T47D (cell line): ENCODE data around the gene SHISA9.

Experiments
- DNase-seq, 2 experiments: peaks; one replicate each; pipeline versions ENCODE4 v3.0.0 to v3.0.0-alpha.2; 2011 to 2012; ENCODE audit warnings: low read depth in 1 of 2, low spot score in 1 of 2
- JUND ChIP-seq: IDR thresholded peaks from 2 replicates; pipeline ENCODE4 v1.6.1; 2012; ENCODE audit warnings: low read depth
- in situ Hi-C: cut with HindIII; loops from 2 replicates; pipeline ENCODE4 v1.10.0; 2016; ENCODE audit warnings: low sequenced_read_pairs, low pct_unique_long_range_greater_than_20kb

Gene SHISA9

DNA sequence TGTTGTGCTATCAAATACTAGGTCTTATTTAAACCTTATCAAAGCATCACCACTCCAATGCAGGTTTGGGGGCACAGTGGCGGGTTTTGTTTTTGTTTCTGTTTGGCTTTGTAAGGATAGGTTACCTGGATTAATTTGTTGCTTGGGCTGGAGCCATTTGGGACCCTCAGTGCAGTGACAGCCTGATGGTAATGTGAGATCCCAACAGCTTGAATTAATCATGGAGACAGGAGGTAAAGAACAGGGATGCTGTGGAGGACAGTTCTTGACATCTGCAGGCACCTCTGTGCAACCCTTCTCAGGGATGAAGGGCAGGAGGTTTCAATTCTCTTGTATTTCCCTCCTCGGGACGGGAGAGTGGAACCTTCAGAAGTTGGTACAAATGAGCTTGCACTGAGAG, 40.5 kb downstream of the SHISA9 start:
- DNase-seq, result no peak
- TF ChIP-seq JUND, result no peak
- in situ Hi-C loops, result no loop called here

DNA sequence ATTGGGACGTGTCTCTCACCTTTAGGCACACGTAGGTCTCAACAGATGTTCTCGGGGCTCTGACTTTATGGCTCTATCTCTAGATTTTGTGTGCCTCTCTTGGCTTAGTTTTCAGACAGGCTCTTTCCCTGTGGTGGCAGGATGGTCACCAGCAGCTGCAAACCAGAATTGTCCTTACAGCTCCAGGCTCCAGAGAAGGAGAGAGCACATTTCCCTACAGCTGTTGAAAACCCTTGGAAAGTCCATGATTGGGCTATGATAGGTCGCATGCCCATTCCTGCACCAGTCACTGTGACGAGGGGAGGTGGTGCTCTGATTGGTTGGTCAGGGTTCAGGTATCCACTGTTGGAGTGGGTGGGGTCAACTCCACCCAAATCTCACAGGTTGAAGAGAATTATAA, 41.5 kb downstream of the SHISA9 start:
- no peak for TF ChIP-seq JUND
- in situ Hi-C loops, result no loop called here
- no peak for DNase-seq

DNA sequence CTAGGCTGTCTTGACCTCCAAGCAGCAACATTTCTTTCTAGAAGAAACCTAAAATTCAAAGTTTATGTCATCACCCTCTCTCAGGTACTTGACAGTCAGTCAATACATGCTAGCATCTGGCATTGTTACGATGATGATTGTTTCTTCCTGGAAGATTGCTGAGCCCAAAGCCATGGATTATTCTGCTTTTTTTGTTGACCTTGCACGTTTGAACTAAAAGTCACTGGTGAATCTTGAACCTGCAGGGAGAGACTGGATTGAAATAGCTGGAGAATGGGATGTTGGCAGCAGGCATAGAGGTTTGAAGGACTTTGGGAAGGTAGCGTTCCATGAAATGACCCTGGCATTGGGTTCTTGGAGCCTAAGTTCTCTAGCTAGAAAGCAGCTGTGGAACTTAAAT, 42.9 kb downstream of the SHISA9 start:
- in situ Hi-C loops, result no loop called here
- no peak for TF ChIP-seq JUND

DNA sequence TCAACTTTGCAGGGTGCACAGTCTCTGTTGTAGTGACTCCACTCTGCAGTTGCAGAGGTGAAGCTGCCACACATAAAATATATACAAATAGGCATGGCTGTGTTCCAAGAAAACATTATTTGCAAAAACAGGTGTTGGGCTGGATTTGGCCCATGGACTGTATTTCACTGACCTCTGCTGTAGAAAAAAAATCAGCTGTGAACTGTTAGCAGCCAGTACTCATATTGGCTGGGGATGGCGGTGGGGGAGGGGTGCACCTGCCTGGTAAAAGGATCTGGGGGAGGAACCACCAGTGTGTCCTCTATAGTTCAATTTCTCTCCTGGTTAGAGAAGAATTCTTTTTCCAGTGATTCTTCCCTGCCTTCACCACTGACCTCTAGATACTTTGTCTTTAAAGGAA, 50.0 kb downstream of the SHISA9 start:
- no peak for TF ChIP-seq JUND
- in situ Hi-C loops, result no loop called here
- DNase-seq, result no peak

More for the DNA sequence above, 42.9 kb downstream of the SHISA9 start:
- no peak for DNase-seq

DNA sequence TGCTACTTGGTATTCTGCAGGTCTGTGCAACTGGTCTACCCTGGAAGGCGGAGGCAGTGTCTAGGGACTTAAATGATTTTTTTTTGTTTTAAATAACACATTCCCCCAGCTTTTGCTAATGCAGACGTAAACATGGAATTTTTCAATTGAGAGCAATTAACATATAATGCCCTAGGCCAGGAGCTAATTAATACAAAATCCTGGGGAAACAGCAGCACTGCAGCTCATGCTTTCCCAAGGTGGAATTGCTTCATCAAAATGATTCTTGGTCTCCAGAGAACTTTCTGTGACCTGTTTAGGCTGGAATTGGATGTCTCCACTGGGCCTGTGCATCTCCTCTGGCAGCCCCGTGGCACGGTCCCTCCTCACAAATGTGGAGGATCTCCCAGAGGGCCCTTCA, 50.6 kb downstream of the SHISA9 start:
- TF ChIP-seq JUND, result no peak
- no peak for DNase-seq
- in situ Hi-C loops, result no loop called here

DNA sequence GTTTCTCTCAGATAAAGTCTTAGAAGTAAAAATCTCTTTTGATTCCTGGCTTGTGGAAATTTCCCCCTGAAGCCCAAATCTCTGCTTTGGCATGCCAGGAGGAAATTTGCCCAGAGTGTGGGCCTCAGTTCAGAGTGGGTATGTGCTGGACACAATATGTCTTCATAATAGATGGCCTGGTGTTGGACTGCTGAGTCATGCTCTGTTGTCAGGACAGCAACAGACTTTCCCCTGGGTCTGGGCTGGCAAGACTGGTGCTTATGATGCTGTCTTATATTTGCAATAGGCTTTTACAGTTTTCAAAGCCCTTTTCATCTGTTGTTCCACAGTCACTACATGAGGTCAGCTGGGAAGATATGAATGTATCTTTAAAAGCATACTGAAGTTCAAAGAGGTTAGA, 57.0 kb downstream of the SHISA9 start:
- in situ Hi-C loops, result no loop called here
- no peak for DNase-seq
- TF ChIP-seq JUND, result no peak

DNA sequence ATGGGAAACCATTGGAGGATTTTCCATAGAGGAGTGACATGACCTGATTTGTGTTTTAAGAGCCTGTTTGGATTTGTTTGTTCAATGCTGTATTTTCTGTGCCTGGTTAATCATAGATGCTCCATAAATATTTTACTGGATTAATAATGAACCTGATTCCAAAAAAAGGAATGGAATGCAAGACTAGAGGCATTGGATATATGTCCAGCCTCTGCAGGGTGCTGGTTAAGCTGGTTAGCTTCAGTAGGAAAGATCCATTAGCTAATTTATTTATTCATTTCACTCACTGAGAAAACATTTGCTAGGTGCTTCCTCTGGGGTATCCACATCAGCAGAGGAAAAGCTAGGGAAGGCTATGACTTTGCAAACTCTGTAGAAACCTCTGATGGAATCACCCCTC, 57.7 kb downstream of the SHISA9 start:
- TF ChIP-seq JUND, result no peak
- in situ Hi-C loops, result no loop called here
- no peak for DNase-seq

DNA sequence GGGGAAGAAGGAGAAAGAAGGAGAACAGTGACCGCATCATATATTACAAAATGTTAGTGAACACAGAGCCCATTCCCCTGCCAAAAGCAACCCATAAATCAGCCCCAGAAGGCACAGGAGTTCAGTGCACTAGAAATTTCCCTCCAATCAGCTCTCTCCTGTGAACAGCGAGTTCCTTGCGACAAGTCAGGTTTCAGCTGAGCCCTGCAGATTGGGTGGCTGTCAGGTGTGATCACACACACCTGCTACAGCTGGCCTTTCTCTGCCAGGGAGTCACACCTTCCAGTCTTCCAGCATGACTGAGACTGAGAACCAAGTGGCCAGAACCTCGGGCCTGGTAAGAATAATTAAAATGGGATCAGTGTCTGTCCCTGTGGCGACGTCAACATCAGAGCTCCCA, 60.2 kb downstream of the SHISA9 start:
- in situ Hi-C loops, result no loop called here
- no peak for TF ChIP-seq JUND
- DNase-seq, result no peak

DNA sequence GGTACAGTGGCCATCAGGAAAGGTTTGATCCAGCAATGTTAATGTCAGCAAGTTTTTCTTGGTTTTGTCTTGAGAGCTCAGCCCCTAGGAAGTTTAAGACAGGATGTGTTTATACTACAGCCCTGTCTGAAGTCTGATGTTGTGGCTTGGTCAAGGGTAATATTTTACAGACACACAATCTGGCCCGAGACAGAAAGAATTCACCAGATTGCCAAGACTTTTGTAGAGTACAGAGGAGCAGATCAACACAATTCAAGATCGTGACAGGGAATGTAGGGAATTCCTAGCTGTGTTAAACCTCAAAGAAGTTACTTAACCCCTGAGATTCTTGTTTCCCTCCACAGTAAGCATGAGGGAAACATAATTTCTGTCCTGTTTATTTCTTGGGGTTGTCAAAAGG, 63.1 kb downstream of the SHISA9 start:
- DNase-seq, result no peak
- in situ Hi-C loops, result no loop called here
- no peak for TF ChIP-seq JUND

DNA sequence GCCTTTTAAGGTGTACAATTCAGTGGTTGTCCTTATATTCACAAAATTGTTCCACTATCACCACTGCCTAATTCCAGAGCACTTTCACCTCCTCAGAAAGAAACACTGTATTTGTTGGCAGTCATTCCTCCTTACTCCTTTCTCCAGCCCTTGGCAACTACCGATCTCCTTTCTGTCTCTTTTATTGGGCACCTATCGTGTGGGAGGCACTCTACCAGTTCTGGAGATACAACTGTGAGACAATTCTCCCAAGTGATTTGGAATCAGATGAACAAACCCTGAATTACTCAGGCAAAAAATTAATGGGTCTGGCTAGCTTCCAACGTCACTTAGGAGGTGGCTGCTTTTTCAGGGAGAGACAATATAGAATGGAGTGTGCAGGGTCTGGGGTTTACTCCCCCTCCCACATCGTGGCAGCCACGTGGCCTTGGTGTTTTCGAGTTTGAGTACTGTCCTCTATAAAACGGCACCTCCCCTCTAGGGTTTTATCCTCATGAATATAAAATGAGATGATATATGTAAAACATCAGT, 63.9 kb downstream of the SHISA9 start:
- TF ChIP-seq JUND, result no peak
- DNase-seq, result no peak
- in situ Hi-C loops, result no loop called here

DNA sequence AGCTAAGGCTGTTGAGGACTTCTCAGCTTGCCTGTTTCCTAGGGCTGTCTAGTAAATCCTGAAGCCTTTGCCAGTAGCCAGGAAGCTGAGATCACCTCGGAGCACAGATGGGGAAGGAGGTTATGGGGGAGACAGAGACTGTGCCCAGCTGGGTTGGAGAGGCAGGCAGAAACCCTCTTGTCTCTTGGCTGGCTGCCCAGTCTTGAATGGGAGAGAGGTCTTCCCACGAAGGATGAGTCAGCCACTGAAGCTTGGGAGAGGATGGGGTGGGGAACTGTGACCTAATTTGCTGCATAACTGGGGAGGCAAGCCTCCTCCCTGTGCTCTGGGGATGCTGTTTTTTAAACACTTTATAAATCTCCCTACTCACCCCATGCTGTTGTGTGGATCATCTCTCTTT, 69.8 kb downstream of the SHISA9 start:
- no peak for TF ChIP-seq JUND
- in situ Hi-C loops, result no loop called here
- no peak for DNase-seq

DNA sequence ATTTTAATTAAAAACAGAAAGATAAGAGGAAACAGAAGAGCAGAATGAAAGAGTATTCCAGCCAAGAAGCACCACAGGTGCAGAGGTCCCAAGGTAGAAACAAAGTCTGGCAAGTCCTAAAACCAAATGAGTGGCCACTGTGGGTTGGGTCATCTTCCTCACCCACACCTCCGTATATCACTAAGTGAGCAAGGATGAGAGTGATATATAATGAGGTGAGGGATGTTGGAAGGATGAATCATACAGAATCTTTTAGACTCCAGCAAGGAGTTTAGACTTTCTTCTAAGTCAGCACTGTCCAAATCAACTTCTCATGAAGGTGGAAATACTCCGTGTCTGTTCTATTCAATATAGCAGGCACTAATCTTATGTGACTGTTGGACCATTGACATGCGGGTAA, 70.8 kb downstream of the SHISA9 start:
- DNase-seq, result no peak
- in situ Hi-C loops, result no loop called here
- TF ChIP-seq JUND, result no peak

DNA sequence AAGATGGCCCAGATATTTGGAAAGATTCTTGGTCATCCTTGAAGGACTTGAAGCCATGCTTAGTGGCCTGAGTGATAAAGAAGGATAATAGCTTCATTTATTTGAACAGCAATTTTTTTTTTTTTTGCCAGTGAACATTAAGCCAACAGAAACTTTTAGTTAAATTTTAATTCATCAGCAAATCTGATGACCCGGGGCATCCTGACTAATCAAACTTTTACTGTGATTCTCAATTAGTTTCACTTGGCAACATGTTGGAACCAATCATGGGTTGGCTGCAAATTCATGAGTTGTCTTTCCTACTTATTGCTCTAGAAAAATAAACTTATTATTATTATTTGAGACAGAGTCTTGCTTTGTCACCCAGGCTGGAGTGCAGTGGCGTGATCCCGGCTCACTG, 74.4 kb downstream of the SHISA9 start:
- no peak for DNase-seq
- in situ Hi-C loops, result no loop called here
- TF ChIP-seq JUND, result no peak

DNA sequence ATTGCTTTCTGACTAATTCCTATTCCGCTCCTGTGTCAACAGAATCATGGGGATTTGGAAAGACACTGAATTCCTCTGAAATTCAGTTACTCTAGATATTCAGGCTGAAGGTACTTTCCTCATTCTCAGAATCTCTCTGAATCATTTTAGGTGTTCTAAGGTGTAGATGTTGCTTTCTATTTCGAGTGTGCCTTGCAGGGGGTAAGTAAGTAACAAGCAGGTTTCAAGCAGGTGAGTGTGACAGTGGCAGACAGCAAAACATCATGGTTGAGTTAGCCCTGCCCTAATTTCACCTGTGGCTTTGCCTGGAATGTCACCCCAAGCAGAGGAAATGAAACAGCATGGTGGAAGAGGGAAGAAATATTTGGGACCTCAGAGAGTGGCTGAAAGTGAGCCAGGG, 75.1 kb downstream of the SHISA9 start:
- no peak for DNase-seq
- no peak for TF ChIP-seq JUND
- in situ Hi-C loops, result no loop called here
